Ascending aorta (tissue), 2 donors: ENCODE measurements around the gene SNAPIN. TPM values are rescaled to one million over a fixed set of nuclear protein-coding genes. Genes with fewer than 3 reads are reported as not detected.

Experiments used
- DNase-seq, 2 donors: peaks; one replicate each; pipeline ENCODE4 v3.0.0-alpha.2; 2019; ENCODE audit warnings: low spot score in 2 of 2
- H3K27ac ChIP-seq, 2 donors: fragments of 200-600 bp; sonication (generic); one replicate each; pipeline ENCODE4 v1.5.1; 2016 to 2017; ENCODE audit warnings: mild to moderate bottlenecking in 1 of 2
- H3K27me3 ChIP-seq: fragments of 200-600 bp; sonication (generic); one replicate; pipeline ENCODE4 v1.5.1; 2017
- H3K36me3 ChIP-seq, 2 donors: fragments of 200-600 bp; sonication (generic); one replicate each; pipeline ENCODE4 v1.5.1; 2016
- H3K4me1 ChIP-seq, 2 donors: fragments of 200-600 bp; sonication (generic); one replicate each; pipeline ENCODE4 v1.5.1; 2016 to 2017; ENCODE audit warnings: mild to moderate bottlenecking in 1 of 2
- H3K4me3 ChIP-seq, 2 donors: fragments of 200-600 bp; sonication (generic); one replicate each; pipeline ENCODE4 v1.5.1; 2016 to 2017; ENCODE audit warnings: mild to moderate bottlenecking in 1 of 2
- H3K9me3 ChIP-seq, 2 donors: fragments of 200-600 bp; sonication (generic); one replicate each; pipeline ENCODE4 v1.5.1; 2016
- CTCF ChIP-seq, 3 experiments: fragments of 200-600 bp in 2 of 3; fragments of 450-650 bp in 1 of 3; sonication (generic) in 2 of 3; IDR thresholded peaks; one replicate each; pipeline ENCODE4 v1.5.1; 2016 to 2019; ENCODE audit warnings: antibody characterized with exemption in 3 of 3, mild to moderate bottlenecking in 1 of 3, moderate library complexity in 1 of 3
- intact Hi-C: fragments of 100-400 bp; cut with DNase I; formaldehyde crosslinking; loops from one replicate; pipeline ENCODE4 v1.15.1; 2023
- total RNA-seq: library from RNA; depleted of rRNA; stranded (reverse); fragments of >200 nt; gene quantifications from one replicate; pipeline ENCODE4 v1.1.0, GENCODE V29; 2016

SNAPIN gene
- total RNA-seq: 61.0 TPM

GRCh38 chr1:153658400-153659174 is at the start of gene SNAPIN:
Gene SNAPIN (plus strand): TSS chr1:153658703. CDS start chr1:153658744, 41 bp downstream.
- no peaks in the 10 kb centered on the region for H3K27me3 ChIP-seq
- H3K4me3 ChIP-seq: peak within 1 kb of the TSS; percentile 73 to 91
- intact Hi-C loops: no loop called here
- peaks cover 0 to 7% of the 10 kb centered on the region in 2 donors for H3K4me1 ChIP-seq
- peak in 1 of 3 experiments; percentile 22 for TF ChIP-seq CTCF (IDR thresholded peaks at IDR 0.05)
- peak; percentile 73 to 96 for DNase-seq
- no peaks in the 10 kb centered on the region for H3K9me3 ChIP-seq
- peaks cover 29 to 31% of the 10 kb centered on the region in 2 donors for H3K36me3 ChIP-seq
- peak within 1 kb of the TSS; percentile 93 to 94 for H3K27ac ChIP-seq

GRCh38 chr1:153608742-153609584 is 49.5 kb upstream of the SNAPIN start:
- Histone ChIP-seq H3K27ac (peak overlapping the region; percentile 90 to 96), H3K36me3 (peaks cover 14 to 26% of the 10 kb centered on the region in 2 donors), H3K27me3 (no peaks in the 10 kb centered on the region), H3K9me3 (no peaks in the 10 kb centered on the region), H3K4me3 (peak overlapping the region; percentile 41 to 75), H3K4me1 (peaks cover 7 to 38% of the 10 kb centered on the region in 2 donors)
- peak; percentile 72 to 92 for DNase-seq
- intact Hi-C loops: loop anchor here (2.0 kb wide), 1 partner anchor 26 kb away; the partner anchor contains the start of gene CHTOP
- no peak for TF ChIP-seq CTCF (IDR thresholded peaks at IDR 0.05)

- Histone ChIP-seq H3K4me3 (peak overlapping the region; percentile 41 to 75), H3K27me3 (no peaks in the 10 kb centered on the region), H3K36me3 (peaks cover 14 to 26% of the 10 kb centered on the region in 2 donors), H3K9me3 (no peaks in the 10 kb centered on the region), H3K27ac (peak overlapping the region; percentile 90 to 96), H3K4me1 (peaks cover 7 to 38% of the 10 kb centered on the region in 2 donors)
- DNase-seq: no peak
- no peak for TF ChIP-seq CTCF (IDR thresholded peaks at IDR 0.05)
- intact Hi-C loops: loop anchor here (2.0 kb wide), 1 partner anchor 25 kb away; the partner anchor contains the start of gene CHTOP
Measured at GRCh38 chr1:153609585-153609907, 49.0 kb upstream of the SNAPIN start.

- peak overlapping the region; percentile 7 to 75 for H3K4me3 ChIP-seq
- H3K4me1 ChIP-seq: peaks cover 7 to 38% of the 10 kb centered on the region in 2 donors
- intact Hi-C loops: loop anchor here (10.0 kb wide), 1 partner anchor 256 kb away; the partner anchor contains the start of gene S100A9
Measured at GRCh38 chr1:153610334-153610733, 48.2 kb upstream of the SNAPIN start.

More at GRCh38 chr1:153610334-153610733, 48.2 kb upstream of the SNAPIN start:
- no peaks in the 10 kb centered on the region for H3K9me3 ChIP-seq
- peak overlapping the region; percentile 90 to 96 for H3K27ac ChIP-seq
- TF ChIP-seq CTCF (IDR thresholded peaks at IDR 0.05): no peak
- H3K36me3 ChIP-seq: peaks cover 14 to 25% of the 10 kb centered on the region in 2 donors
- no peak for DNase-seq
- H3K27me3 ChIP-seq: no peaks in the 10 kb centered on the region
